Kidney (tissue), 14 donors: ENCODE measurements around the gene ADPRH. TPM values are rescaled to one million over a fixed set of nuclear protein-coding genes. Genes with fewer than 3 reads are reported as not detected.

Experiments used
- DNase-seq, 5 donors: peaks; one replicate each; pipeline ENCODE4 v3.0.0-alpha.2; 2013 to 2020
- FAIRE-seq: peaks from 2 replicates; lab custom pipeline; 2012; peaks lifted over from hg19 to GRCh38; lab: Jason Lieb, UNC
- H3K27ac ChIP-seq, 2 donors: one replicate each; pipeline ENCODE4 v1.7.0; 2013; ENCODE audit warnings: low read depth in 2 of 2, low read length in 2 of 2, inconsistent platforms in 1 of 2
- H3K27me3 ChIP-seq: one replicate; pipeline ENCODE4 v1.7.1; 2013; ENCODE audit warnings: low read length, inconsistent platforms; ENCODE audit not compliant: control insufficient read depth, insufficient read depth
- H3K36me3 ChIP-seq, 3 donors: one replicate each; pipeline versions ENCODE4 v1.7.0 to v1.7.1; 2013; ENCODE audit warnings: low read length in 3 of 3, control low read depth in 1 of 3, inconsistent platforms in 1 of 3; ENCODE audit not compliant: insufficient read depth in 3 of 3, control insufficient read depth in 2 of 3
- H3K4me1 ChIP-seq, 3 donors: one replicate each; pipeline versions ENCODE4 v1.7.0 to v1.7.1; 2013; ENCODE audit warnings: low read length in 3 of 3, inconsistent platforms in 1 of 3, low read depth in 1 of 3; ENCODE audit not compliant: control insufficient read depth in 2 of 3, insufficient read depth in 2 of 3
- H3K4me3 ChIP-seq, 3 donors: one replicate each; pipeline versions ENCODE4 v1.7.0 to v1.8.1; 2013; ENCODE audit warnings: low read length in 3 of 3, control low read depth in 1 of 3, inconsistent platforms in 1 of 3
- H3K9ac ChIP-seq, 3 donors: one replicate each; pipeline versions ENCODE4 v1.7.0 to v1.7.1; 2013; ENCODE audit warnings: low read length in 3 of 3, control low read depth in 1 of 3, inconsistent platforms in 1 of 3
- H3K9me3 ChIP-seq, 3 donors: one replicate each; pipeline versions ENCODE4 v1.7.0 to v1.7.1; 2013; ENCODE audit warnings: low read length in 3 of 3, control low read depth in 1 of 3, inconsistent platforms in 1 of 3; ENCODE audit not compliant: control insufficient read depth in 2 of 3, insufficient read depth in 1 of 3
- CTCF ChIP-seq: IDR thresholded peaks from 3 replicates; pipeline ENCODE4 v1.5.1; 2012; ENCODE audit warnings: mild to moderate bottlenecking, moderate library complexity, borderline replicate concordance; ENCODE audit not compliant: insufficient read depth; ENCODE audit errors: extremely low read depth
- intact Hi-C: fragments of 100-400 bp; cut with DNase I; formaldehyde crosslinking; loops from one replicate; pipeline ENCODE4 v1.11.1; 2022
- polyA plus RNA-seq: library from polyadenylated mRNA; stranded (reverse); fragments of 350-450 nt; fragmentation: Illumina TruSeq; extraction: RNeasy Lipid Tissue Mini Kit (QIAGEN cat#74804); gene quantifications from one replicate; pipeline ENCODE4 v1.2.3, GENCODE V29; 2014; ENCODE audit warnings: low read depth, low replicate concordance; ENCODE audit not compliant: insufficient read depth
- total RNA-seq: library from RNA; stranded (reverse); fragmentation: NEBNext Ultra II Directional; extraction: Animal tissue kit (Norgen Biotek cat#: 25700); gene quantifications from one replicate; pipeline ENCODE4 v1.2.1, GENCODE V29; 2021
- donor health status: control.
- donor health status: control.
- donor health status: control.
- donor health status: control.
- donor health status: control.
- donor health status: DM: yes; HTN: yes; CAD: no.
- donor health status: Normal renal cell carcinoma (clear cell type).

ADPRH gene
- total and polyA plus RNA-seq, 2 donors from 2014 or later, result 5.2 to 15.0 TPM

GRCh38 chr3:119585208-119585607 lies 5.9 kb downstream of the ADPRH start:
- intact Hi-C loops, result no loop called here
- no peak for TF ChIP-seq CTCF
- no peaks in the 10 kb centered on the region for H3K36me3 ChIP-seq
- no peaks in the 10 kb centered on the region for H3K27me3 ChIP-seq
- FAIRE-seq (no peak), DNase-seq (no peak)
- H3K9me3 ChIP-seq, result no peaks in the 10 kb centered on the region
- H3K4me1 ChIP-seq, result peaks cover 0 to 3% (median 0%) of the 10 kb centered on the region in 3 donors
- H3K4me3 ChIP-seq, result no peak overlapping the region
- H3K9ac ChIP-seq, result no peak overlapping the region
- H3K27ac ChIP-seq, result no peak overlapping the region

- H3K27ac ChIP-seq, result no peak overlapping the region
- H3K27me3 ChIP-seq, result no peaks in the 10 kb centered on the region
- DNase-seq, result no peak
- FAIRE-seq, result no peak
- peaks cover 0 to 3% (median 0%) of the 10 kb centered on the region in 3 donors for H3K4me1 ChIP-seq
- no peak overlapping the region for H3K4me3 ChIP-seq
- no peaks in the 10 kb centered on the region for H3K9me3 ChIP-seq
- TF ChIP-seq CTCF, result no peak
- H3K36me3 ChIP-seq, result no peaks in the 10 kb centered on the region
- H3K9ac ChIP-seq, result no peak overlapping the region
- intact Hi-C loops, result no loop called here
These were observed 6.7 kb downstream of the ADPRH start for GRCh38 chr3:119585856-119586570.

- no peak for FAIRE-seq
- H3K9ac ChIP-seq, result no peak overlapping the region
- no peak overlapping the region for H3K4me3 ChIP-seq
- no peaks in the 10 kb centered on the region for H3K36me3 ChIP-seq
- peaks cover 0 to 3% (median 0%) of the 10 kb centered on the region in 3 donors for H3K4me1 ChIP-seq
- intact Hi-C loops, result no loop called here
- no peak for TF ChIP-seq CTCF
- no peaks in the 10 kb centered on the region for H3K27me3 ChIP-seq
- DNase-seq, result no peak
- no peak overlapping the region for H3K27ac ChIP-seq
- no peaks in the 10 kb centered on the region for H3K9me3 ChIP-seq
These were observed 7.5 kb downstream of the ADPRH start for GRCh38 chr3:119586733-119587172.

- H3K9ac ChIP-seq, result no peak overlapping the region
- H3K9me3 ChIP-seq, result no peaks in the 10 kb centered on the region
- TF ChIP-seq CTCF, result no peak
- no peak overlapping the region for H3K27ac ChIP-seq
- H3K4me3 ChIP-seq, result no peak overlapping the region
- no peak for DNase-seq
- intact Hi-C loops, result no loop called here
- no peak for FAIRE-seq
- no peaks in the 10 kb centered on the region for H3K27me3 ChIP-seq
- H3K36me3 ChIP-seq, result no peaks in the 10 kb centered on the region
- peaks cover 0 to 3% (median 0%) of the 10 kb centered on the region in 3 donors for H3K4me1 ChIP-seq
These were observed 8.8 kb downstream of the ADPRH start for GRCh38 chr3:119588112-119588511.
